Ascending aorta (tissue), 2 donors: ENCODE results near the gene DUSP7. TPM values are rescaled to one million over a fixed set of nuclear protein-coding genes. Genes with fewer than 3 reads are reported as not detected.

Experiments
- DNase-seq, 2 donors: peaks; one replicate each; pipeline ENCODE4 v3.0.0-alpha.2; 2019; ENCODE audit warnings: low spot score in 2 of 2
- H3K27ac ChIP-seq, 2 donors: fragments of 200-600 bp; sonication (generic); one replicate each; pipeline ENCODE4 v1.5.1; 2016 to 2017; ENCODE audit warnings: mild to moderate bottlenecking in 1 of 2
- H3K27me3 ChIP-seq: fragments of 200-600 bp; sonication (generic); one replicate; pipeline ENCODE4 v1.5.1; 2017
- H3K36me3 ChIP-seq, 2 donors: fragments of 200-600 bp; sonication (generic); one replicate each; pipeline ENCODE4 v1.5.1; 2016
- H3K4me1 ChIP-seq, 2 donors: fragments of 200-600 bp; sonication (generic); one replicate each; pipeline ENCODE4 v1.5.1; 2016 to 2017; ENCODE audit warnings: mild to moderate bottlenecking in 1 of 2
- H3K4me3 ChIP-seq, 2 donors: fragments of 200-600 bp; sonication (generic); one replicate each; pipeline ENCODE4 v1.5.1; 2016 to 2017; ENCODE audit warnings: mild to moderate bottlenecking in 1 of 2
- H3K9me3 ChIP-seq, 2 donors: fragments of 200-600 bp; sonication (generic); one replicate each; pipeline ENCODE4 v1.5.1; 2016
- CTCF ChIP-seq, 3 experiments: fragments of 200-600 bp in 2 of 3; fragments of 450-650 bp in 1 of 3; sonication (generic) in 2 of 3; IDR thresholded peaks; one replicate each; pipeline ENCODE4 v1.5.1; 2016 to 2019; ENCODE audit warnings: antibody characterized with exemption in 3 of 3, mild to moderate bottlenecking in 1 of 3, moderate library complexity in 1 of 3
- intact Hi-C: fragments of 100-400 bp; cut with DNase I; formaldehyde crosslinking; loops from one replicate; pipeline ENCODE4 v1.15.1; 2023
- total RNA-seq: library from RNA; depleted of rRNA; stranded (reverse); fragments of >200 nt; gene quantifications from one replicate; pipeline ENCODE4 v1.1.0, GENCODE V29; 2016

The DUSP7 gene
- total RNA-seq, 1 donor from 2014 or later, result 76.5 TPM

GRCh38 chr3:52068055-52068571, 11.7 kb upstream of the DUSP7 start:
- H3K36me3 ChIP-seq, result no peaks in the 10 kb centered on the region
- no peak for DNase-seq
- no peaks in the 10 kb centered on the region for H3K27me3 ChIP-seq
- TF ChIP-seq CTCF (IDR thresholded peaks at IDR 0.05), result no peak
- no peak overlapping the region for H3K27ac ChIP-seq
- no peaks in the 10 kb centered on the region for H3K9me3 ChIP-seq
- H3K4me1 ChIP-seq, result peaks cover 3 to 23% of the 10 kb centered on the region in 2 donors
- intact Hi-C loops, result no loop called here
- H3K4me3 ChIP-seq, result no peak overlapping the region

GRCh38 chr3:52067526-52067925, 11.2 kb upstream of the DUSP7 start:
- no peak overlapping the region for H3K4me3 ChIP-seq
- no peaks in the 10 kb centered on the region for H3K27me3 ChIP-seq
- no peak for TF ChIP-seq CTCF (IDR thresholded peaks at IDR 0.05)
- DNase-seq, result no peak
- H3K9me3 ChIP-seq, result no peaks in the 10 kb centered on the region
- no peak overlapping the region for H3K27ac ChIP-seq
- H3K4me1 ChIP-seq, result peaks cover 3 to 27% of the 10 kb centered on the region in 2 donors
- no peaks in the 10 kb centered on the region for H3K36me3 ChIP-seq
- intact Hi-C loops, result no loop called here

- H3K9me3 ChIP-seq, result no peaks in the 10 kb centered on the region
- H3K36me3 ChIP-seq, result no peaks in the 10 kb centered on the region
- no peak for DNase-seq
- H3K4me3 ChIP-seq, result no peak overlapping the region
- no peak for TF ChIP-seq CTCF (IDR thresholded peaks at IDR 0.05)
- peaks cover 3 to 27% of the 10 kb centered on the region in 2 donors for H3K4me1 ChIP-seq
- intact Hi-C loops, result no loop called here
- H3K27me3 ChIP-seq, result no peaks in the 10 kb centered on the region
- no peak overlapping the region for H3K27ac ChIP-seq
Observed at GRCh38 chr3:52067046-52067445, 10.7 kb upstream of the DUSP7 start.

- no peak for DNase-seq
- H3K27me3 ChIP-seq, result no peaks in the 10 kb centered on the region
- no peaks in the 10 kb centered on the region for H3K36me3 ChIP-seq
- H3K4me1 ChIP-seq, result peaks cover 0 to 11% of the 10 kb centered on the region in 2 donors
- H3K9me3 ChIP-seq, result no peaks in the 10 kb centered on the region
- intact Hi-C loops, result no loop called here
- TF ChIP-seq CTCF (IDR thresholded peaks at IDR 0.05), result no peak
- H3K27ac ChIP-seq, result no peak overlapping the region
- H3K4me3 ChIP-seq, result no peak overlapping the region
Observed at GRCh38 chr3:52065264-52065756, 8.9 kb upstream of the DUSP7 start.

GRCh38 chr3:52064561-52064960, 8.2 kb upstream of the DUSP7 start:
- intact Hi-C loops, result no loop called here
- DNase-seq, result no peak
- Histone ChIP-seq H3K9me3 (no peaks in the 10 kb centered on the region), H3K27ac (no peak overlapping the region), H3K4me1 (peaks cover 0 to 4% of the 10 kb centered on the region in 2 donors), H3K27me3 (no peaks in the 10 kb centered on the region), H3K4me3 (no peak overlapping the region), H3K36me3 (no peaks in the 10 kb centered on the region)
- no peak for TF ChIP-seq CTCF (IDR thresholded peaks at IDR 0.05)
